SK-N-SH treated with all-trans-retinoic acid at 6 μM for 48 hours (cell line): ENCODE results near the gene P2RX2.

Experiments
- ATAC-seq: fragments of 200-7000 bp; cut with Tn5 transposase; 3 replicates; pipeline ENCODE4 v1.9.1; 2020; ENCODE audit warnings: mild to moderate bottlenecking, moderate library complexity
- ARNTL ChIP-seq: fragments of 450-650 bp; formaldehyde crosslinking; IDR thresholded peaks from 2 replicates; pipeline ENCODE4 v1.5.0; 2020; ENCODE audit warnings: low read depth, mild to moderate bottlenecking, moderate library complexity, borderline replicate concordance
- BACH2 ChIP-seq: fragments of 250-450 bp; sonication (Bioruptor Pico); IDR thresholded peaks from 2 replicates; pipeline ENCODE4 v1.9.0; 2021; ENCODE audit warnings: mild to moderate bottlenecking, borderline replicate concordance
- CSDC2 ChIP-seq: fragments of 250-450 bp; sonication (Bioruptor Pico); IDR thresholded peaks from 2 replicates; pipeline ENCODE4 v1.5.0; 2020; ENCODE audit warnings: mild to moderate bottlenecking, moderate library complexity
- CSRNP3 ChIP-seq: fragments of 250-450 bp; sonication (Bioruptor Pico); IDR thresholded peaks from 2 replicates; pipeline ENCODE4 v1.5.1; 2021; ENCODE audit warnings: mild to moderate bottlenecking, moderate library complexity
- ESRRG ChIP-seq: fragments of 250-450 bp; sonication (Bioruptor Pico); IDR thresholded peaks from 2 replicates; pipeline ENCODE4 v1.6.1; 2021; ENCODE audit warnings: mild to moderate bottlenecking
- GLIS3 ChIP-seq: fragments of 250-450 bp; sonication (Bioruptor Pico); IDR thresholded peaks from 2 replicates; pipeline ENCODE4 v1.5.0; 2020; ENCODE audit warnings: mild to moderate bottlenecking, moderate library complexity
- ISL1 ChIP-seq: fragments of 250-450 bp; sonication (Bioruptor Pico); IDR thresholded peaks from 2 replicates; pipeline ENCODE4 v2.1.2; 2022; ENCODE audit warnings: mild to moderate bottlenecking, moderate library complexity
- OSR1 ChIP-seq: fragments of 250-450 bp; sonication (Bioruptor Pico); IDR thresholded peaks from 2 replicates; pipeline ENCODE4 v1.8.0; 2022; ENCODE audit warnings: moderate library complexity, mild to moderate bottlenecking, inconsistent platforms
- PATZ1 ChIP-seq: fragments of 250-450 bp; sonication (Bioruptor Pico); IDR thresholded peaks from 2 replicates; pipeline ENCODE4 v1.8.0; 2020; ENCODE audit warnings: mild to moderate bottlenecking, moderate library complexity, borderline replicate concordance
- POU6F1 ChIP-seq: fragments of 250-450 bp; sonication (Bioruptor Pico); IDR thresholded peaks from 2 replicates; pipeline ENCODE4 v1.8.0; 2021; ENCODE audit warnings: low read depth, mild to moderate bottlenecking, moderate library complexity, borderline replicate concordance
- PPARA ChIP-seq: fragments of 250-450 bp; sonication (Bioruptor Pico); IDR thresholded peaks from 2 replicates; pipeline ENCODE4 v1.5.0; 2020; ENCODE audit warnings: mild to moderate bottlenecking, borderline replicate concordance
- RARB ChIP-seq: fragments of 250-450 bp; sonication (Bioruptor Pico); IDR thresholded peaks from 2 replicates; pipeline ENCODE4 v1.8.0; 2021; ENCODE audit warnings: mild to moderate bottlenecking, moderate library complexity
- SNAI2 ChIP-seq: fragments of 250-450 bp; sonication (Bioruptor Pico); IDR thresholded peaks from 2 replicates; pipeline ENCODE4 v1.5.0; 2020; ENCODE audit warnings: mild to moderate bottlenecking, moderate library complexity
- TCF4 ChIP-seq: fragments of 250-450 bp; sonication (Bioruptor Pico); IDR thresholded peaks from 2 replicates; pipeline ENCODE4 v1.8.0; 2021; ENCODE audit warnings: mild to moderate bottlenecking, moderate library complexity, borderline replicate concordance
- TOX ChIP-seq: fragments of 250-450 bp; sonication (Bioruptor Pico); IDR thresholded peaks from 2 replicates; pipeline ENCODE4 v1.8.0; 2021; ENCODE audit warnings: mild to moderate bottlenecking, moderate library complexity, borderline replicate concordance
- TSHZ2 ChIP-seq: fragments of 250-450 bp; sonication (Bioruptor Pico); IDR thresholded peaks from 2 replicates; pipeline ENCODE4 v1.5.0; 2020; ENCODE audit warnings: mild to moderate bottlenecking, moderate library complexity
- ZC3H10 ChIP-seq: fragments of 250-450 bp; sonication (Bioruptor Pico); IDR thresholded peaks from 2 replicates; pipeline ENCODE4 v1.5.1; 2021; ENCODE audit warnings: mild to moderate bottlenecking, moderate library complexity
- ZFP3 ChIP-seq: fragments of 250-450 bp; sonication (Bioruptor Pico); IDR thresholded peaks from 2 replicates; pipeline ENCODE4 v1.5.0; 2020; ENCODE audit warnings: mild to moderate bottlenecking, moderate library complexity
- ZFP30 ChIP-seq: fragments of 450-650 bp; formaldehyde crosslinking; IDR thresholded peaks from 2 replicates; pipeline ENCODE4 v1.5.0; 2022; ENCODE audit warnings: mild to moderate bottlenecking, moderate library complexity
- ZNF565 ChIP-seq: fragments of 450-650 bp; formaldehyde crosslinking; conservative IDR thresholded peaks from 2 replicates; pipeline ENCODE4 v1.5.0; 2020; ENCODE audit warnings: low read depth, mild to moderate bottlenecking, moderate library complexity
- ZNF70 ChIP-seq: fragments of 450-650 bp; formaldehyde crosslinking; IDR thresholded peaks from 2 replicates; pipeline ENCODE4 v1.5.0; 2020; ENCODE audit warnings: mild to moderate bottlenecking, moderate library complexity

The P2RX2 gene

GRCh38 chr12:132657004-132657727 lies 38.6 kb downstream of the P2RX2 start:
- ATAC-seq = no peak
- TF ChIP-seq ZFP30 (CRISPR knock-in tag) (no peak), OSR1 (no peak), ZNF70 (CRISPR knock-in tag) (no peak), ZC3H10 (CRISPR knock-in tag) (no peak), PPARA (CRISPR knock-in tag) (no peak), ZNF565 (CRISPR knock-in tag) (no peak), POU6F1 (CRISPR knock-in tag) (no peak), CSDC2 (CRISPR knock-in tag) (no peak), ESRRG (CRISPR knock-in tag) (no peak), ARNTL (CRISPR knock-in tag) (no peak), ISL1 (CRISPR knock-in tag) (no peak), SNAI2 (no peak), TOX (CRISPR knock-in tag) (no peak), TSHZ2 (CRISPR knock-in tag) (no peak), CSRNP3 (CRISPR knock-in tag) (no peak), RARB (CRISPR knock-in tag) (no peak)

GRCh38 chr12:132658149-132658894 lies 39.7 kb downstream of the P2RX2 start:
- ATAC-seq = no peak
- TF ChIP-seq CSRNP3 (CRISPR knock-in tag) = no peak
- no peak for TF ChIP-seq ZNF565 (CRISPR knock-in tag)
- no peak for TF ChIP-seq GLIS3
- TF ChIP-seq ESRRG (CRISPR knock-in tag) = no peak
- no peak for TF ChIP-seq TOX (CRISPR knock-in tag)
- no peak for TF ChIP-seq ISL1 (CRISPR knock-in tag)
- TF ChIP-seq PATZ1 (CRISPR knock-in tag) = no peak
- TF ChIP-seq BACH2 = no peak
- no peak for TF ChIP-seq ZFP3 (CRISPR knock-in tag)
- no peak for TF ChIP-seq SNAI2
- TF ChIP-seq ZC3H10 (CRISPR knock-in tag) = no peak
- TF ChIP-seq ZNF70 (CRISPR knock-in tag) = no peak
- no peak for TF ChIP-seq ARNTL (CRISPR knock-in tag)
- no peak for TF ChIP-seq OSR1
- TF ChIP-seq CSDC2 (CRISPR knock-in tag) = no peak
- no peak for TF ChIP-seq TCF4
- no peak for TF ChIP-seq TSHZ2 (CRISPR knock-in tag)
- TF ChIP-seq PPARA (CRISPR knock-in tag) = no peak
- TF ChIP-seq RARB (CRISPR knock-in tag) = no peak
- TF ChIP-seq, all 23 proteins: peak for 0
